Measurements from ENCODE around the gene SPAG16. TPM values are rescaled to one million over a fixed set of nuclear protein-coding genes. Genes with fewer than 3 reads are reported as not detected.

SPAG16 gene
- total RNA-seq, 1 experiment from 2014 or later, result 30.0 TPM

GRCh38 chr2:213490087-213490486, 205.8 kb downstream of the SPAG16 start:
- Histone ChIP-seq H3K27ac (no peak overlapping the region), H3K4me2 (no peak overlapping the region), H3K79me2 (ENCODE audit: low read depth) (no peaks in the 10 kb centered on the region), H2AFZ (no peak overlapping the region), H3K27me3 (ENCODE audit: insufficient read depth, low read depth) (no peaks in the 10 kb centered on the region), H3K4me1 (replicated peaks; ENCODE audit: insufficient read depth) (no peaks in the 10 kb centered on the region), H3K4me3 (no peak overlapping the region), H3K9me3 (ENCODE audit: insufficient read depth, low read depth) (no peaks in the 10 kb centered on the region), H3F3A (ENCODE audit: insufficient read depth, low read depth) (no peaks in the 10 kb centered on the region), H4K20me1 (ENCODE audit: insufficient read depth) (no peaks in the 10 kb centered on the region), H3K36me3 (ENCODE audit: low read depth) (no peaks in the 10 kb centered on the region), H3K9me2 (ENCODE audit: insufficient read depth) (no peaks in the 10 kb centered on the region)
- TF ChIP-seq EZH2 (IDR thresholded peaks at IDR 0.05; ENCODE audit: low read depth), result no peak
- TF ChIP-seq, protein P1, sequence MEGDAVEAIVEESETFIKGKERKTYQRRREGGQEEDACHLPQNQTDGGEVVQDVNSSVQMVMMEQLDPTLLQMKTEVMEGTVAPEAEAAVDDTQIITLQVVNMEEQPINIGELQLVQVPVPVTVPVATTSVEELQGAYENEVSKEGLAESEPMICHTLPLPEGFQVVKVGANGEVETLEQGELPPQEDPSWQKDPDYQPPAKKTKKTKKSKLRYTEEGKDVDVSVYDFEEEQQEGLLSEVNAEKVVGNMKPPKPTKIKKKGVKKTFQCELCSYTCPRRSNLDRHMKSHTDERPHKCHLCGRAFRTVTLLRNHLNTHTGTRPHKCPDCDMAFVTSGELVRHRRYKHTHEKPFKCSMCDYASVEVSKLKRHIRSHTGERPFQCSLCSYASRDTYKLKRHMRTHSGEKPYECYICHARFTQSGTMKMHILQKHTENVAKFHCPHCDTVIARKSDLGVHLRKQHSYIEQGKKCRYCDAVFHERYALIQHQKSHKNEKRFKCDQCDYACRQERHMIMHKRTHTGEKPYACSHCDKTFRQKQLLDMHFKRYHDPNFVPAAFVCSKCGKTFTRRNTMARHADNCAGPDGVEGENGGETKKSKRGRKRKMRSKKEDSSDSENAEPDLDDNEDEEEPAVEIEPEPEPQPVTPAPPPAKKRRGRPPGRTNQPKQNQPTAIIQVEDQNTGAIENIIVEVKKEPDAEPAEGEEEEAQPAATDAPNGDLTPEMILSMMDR (conservative IDR thresholded peaks at IDR 0.05), result no peak
- DNase-seq, result no peak
- BruUV-seq (replicated peaks), result no TSS peak
- ChIA-PET CTCF (no interaction called here), POLR2A (ENCODE audit: unreplicated experiment) (no interaction called here)
- intact Hi-C loops (cut with micrococcal nuclease; ENCODE audit: unreplicated experiment), result no loop called here

DNA sequence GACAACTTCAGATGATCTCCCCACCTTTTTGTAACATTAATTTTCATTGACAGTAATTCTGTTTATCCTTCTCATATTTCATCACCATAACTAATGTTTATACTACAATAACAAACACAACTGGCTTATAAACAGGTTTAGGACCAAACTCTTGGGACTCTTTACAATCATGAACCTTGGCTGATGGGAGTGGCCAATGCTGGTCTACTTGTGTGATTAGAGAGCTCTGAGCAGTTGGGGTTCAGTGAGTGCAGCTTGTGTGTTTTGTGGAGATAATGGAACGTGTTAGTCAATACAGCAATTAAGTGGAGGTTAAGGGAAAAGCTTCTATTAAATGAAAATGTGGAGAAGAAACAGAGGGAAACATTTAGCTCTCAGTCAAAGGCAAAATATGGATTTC, 207.1 kb downstream of the SPAG16 start:
- no peaks in the 10 kb centered on the region for H3K9me3 ChIP-seq (ENCODE audit: insufficient read depth, low read depth)
- no peaks in the 10 kb centered on the region for H3K9me2 ChIP-seq (ENCODE audit: insufficient read depth)
- no peak overlapping the region for H3K27ac ChIP-seq
- no peaks in the 10 kb centered on the region for H3K4me1 ChIP-seq (replicated peaks; ENCODE audit: insufficient read depth)
- BruUV-seq (replicated peaks), result no TSS peak
- H3K79me2 ChIP-seq (ENCODE audit: low read depth), result no peaks in the 10 kb centered on the region
- H3K27me3 ChIP-seq (ENCODE audit: insufficient read depth, low read depth), result no peaks in the 10 kb centered on the region
- intact Hi-C loops (cut with micrococcal nuclease; ENCODE audit: unreplicated experiment), result no loop called here
- H3K36me3 ChIP-seq (ENCODE audit: low read depth), result no peaks in the 10 kb centered on the region
- H3K4me3 ChIP-seq, result no peak overlapping the region
- no peaks in the 10 kb centered on the region for H4K20me1 ChIP-seq (ENCODE audit: insufficient read depth)
- ChIA-PET CTCF (no interaction called here), POLR2A (ENCODE audit: unreplicated experiment) (no interaction called here)
- no peak for DNase-seq
- H3F3A ChIP-seq (ENCODE audit: insufficient read depth, low read depth), result no peaks in the 10 kb centered on the region
- H3K4me2 ChIP-seq, result no peak overlapping the region
- TF ChIP-seq, protein P1 (conservative IDR thresholded peaks at IDR 0.05), result no peak
- TF ChIP-seq EZH2 (IDR thresholded peaks at IDR 0.05; ENCODE audit: low read depth), result no peak
- H2AFZ ChIP-seq, result no peak overlapping the region

DNA sequence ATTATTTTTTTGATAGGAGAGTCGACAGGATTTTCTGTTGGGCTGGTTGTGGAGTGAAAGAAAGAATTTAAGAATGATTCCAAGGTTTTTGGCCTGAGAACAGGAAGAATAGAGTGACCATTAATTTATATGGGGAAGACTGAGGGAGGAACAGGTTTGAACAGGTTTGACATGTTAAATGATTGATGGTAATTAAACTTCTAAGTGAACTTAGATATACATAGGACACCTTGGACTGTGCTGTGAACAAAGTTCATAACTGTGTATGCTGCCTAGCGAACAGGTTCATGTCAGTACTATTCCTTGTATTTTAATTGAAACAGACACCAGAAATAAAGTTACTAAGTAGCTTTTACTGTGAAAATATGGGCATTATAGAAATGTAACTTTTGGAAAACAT, 212.0 kb downstream of the SPAG16 start:
- no TSS peak for BruUV-seq (replicated peaks)
- no peaks in the 10 kb centered on the region for H4K20me1 ChIP-seq (ENCODE audit: insufficient read depth)
- no peak overlapping the region for H2AFZ ChIP-seq
- H3K27me3 ChIP-seq (ENCODE audit: insufficient read depth, low read depth), result no peaks in the 10 kb centered on the region
- CTCF ChIA-PET, result no interaction called here
- no peaks in the 10 kb centered on the region for H3F3A ChIP-seq (ENCODE audit: insufficient read depth, low read depth)
- H3K9me2 ChIP-seq (ENCODE audit: insufficient read depth), result no peaks in the 10 kb centered on the region
- no peaks in the 10 kb centered on the region for H3K36me3 ChIP-seq (ENCODE audit: low read depth)
- H3K27ac ChIP-seq, result no peak overlapping the region
- POLR2A ChIA-PET (ENCODE audit: unreplicated experiment), result no interaction called here
- no peak for TF ChIP-seq EZH2 (IDR thresholded peaks at IDR 0.05; ENCODE audit: low read depth)
- TF ChIP-seq, protein P1 (conservative IDR thresholded peaks at IDR 0.05), result no peak
- no peak overlapping the region for H3K4me2 ChIP-seq
- intact Hi-C loops (cut with micrococcal nuclease; ENCODE audit: unreplicated experiment), result no loop called here
- H3K79me2 ChIP-seq (ENCODE audit: low read depth), result no peaks in the 10 kb centered on the region
- no peak for DNase-seq
- no peak overlapping the region for H3K4me3 ChIP-seq
- H3K4me1 ChIP-seq (replicated peaks; ENCODE audit: insufficient read depth), result no peaks in the 10 kb centered on the region
- H3K9me3 ChIP-seq (ENCODE audit: insufficient read depth, low read depth), result no peaks in the 10 kb centered on the region

All from PC-9 (cell line).